GM21825 (cell line): ENCODE data around the gene ECD.
"Not testable (repeated sequence)": the region's sequence is repeated elsewhere in the genome, so short reads cannot be mapped to it uniquely, and the experiment has no call there.

Experiments used
- ATAC-seq: cut with Tn5 transposase; IDR thresholded peaks from one replicate; pipeline ENCODE4 v1.9.1; 2021; ENCODE audit warnings: mild to moderate bottlenecking, moderate library complexity; ENCODE audit not compliant: unreplicated experiment

ECD gene

DNA sequence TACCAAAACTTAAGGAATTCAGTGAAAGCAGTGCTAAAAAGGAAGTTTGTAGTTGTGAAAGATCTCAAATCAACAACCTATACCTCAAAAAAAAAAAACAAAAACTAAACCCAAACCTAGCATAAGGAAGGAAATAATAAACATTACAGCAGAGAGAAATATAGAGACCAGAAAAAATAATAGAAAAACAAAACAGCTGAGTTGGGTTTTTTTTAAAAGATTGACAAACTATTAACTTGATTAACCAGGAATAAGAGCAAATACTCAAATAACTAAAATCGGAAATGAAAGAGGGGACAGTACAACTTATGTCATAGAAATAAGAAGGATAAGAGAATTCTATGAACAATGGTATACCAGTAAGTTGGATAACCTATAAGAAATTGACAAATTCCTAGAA lies 6.7 kb downstream of the ECD start:
- no peak for ATAC-seq

DNA sequence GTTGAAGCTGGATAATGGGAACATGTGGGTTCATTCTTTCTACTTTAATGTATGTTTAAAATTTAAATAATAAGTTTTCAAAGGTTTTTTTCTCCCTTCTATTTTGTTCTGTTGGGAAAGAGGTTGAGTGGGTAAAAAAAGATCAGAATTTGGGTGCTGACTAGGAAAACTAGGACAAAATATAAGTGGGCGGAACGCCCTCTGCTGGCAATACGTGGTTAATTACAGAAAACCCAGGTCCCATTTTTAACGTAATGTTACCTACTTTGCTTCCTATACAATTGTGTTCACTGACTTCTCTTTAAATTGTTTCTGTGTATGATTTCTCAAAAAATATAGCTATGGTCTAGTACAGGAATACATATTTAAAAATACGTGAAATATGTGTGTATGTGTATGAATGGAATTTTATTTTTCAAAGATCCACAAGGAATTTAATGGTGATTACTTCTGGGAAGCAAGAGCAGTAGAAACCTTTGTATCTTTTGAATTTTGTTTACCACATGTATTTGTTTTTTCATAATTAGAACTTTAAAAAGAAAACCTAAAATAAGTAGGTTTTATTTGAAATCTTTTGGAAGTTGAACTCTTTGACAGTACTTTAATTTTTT lies 8.7 kb downstream of the ECD start:
- ATAC-seq: no peak

DNA sequence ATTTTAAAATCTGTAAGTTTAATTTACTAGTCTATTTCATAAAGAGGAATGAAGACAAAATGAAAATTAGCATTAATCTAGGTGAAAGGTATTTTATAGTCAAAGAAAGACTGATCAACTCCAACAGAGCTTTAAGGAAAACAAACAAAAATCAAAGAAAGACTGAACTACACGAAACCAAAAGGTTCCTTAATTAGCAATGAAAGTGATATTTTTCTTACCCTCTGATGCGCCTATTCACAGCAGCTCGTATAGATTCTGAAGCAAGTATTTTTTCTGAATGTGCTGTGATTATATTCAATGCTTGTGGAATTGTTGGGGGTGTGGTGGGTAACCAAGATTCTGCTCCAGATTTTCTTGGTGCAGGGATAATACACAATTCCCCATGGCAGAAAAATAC lies 11.8 kb downstream of the ECD start:
- ATAC-seq: no peak

DNA sequence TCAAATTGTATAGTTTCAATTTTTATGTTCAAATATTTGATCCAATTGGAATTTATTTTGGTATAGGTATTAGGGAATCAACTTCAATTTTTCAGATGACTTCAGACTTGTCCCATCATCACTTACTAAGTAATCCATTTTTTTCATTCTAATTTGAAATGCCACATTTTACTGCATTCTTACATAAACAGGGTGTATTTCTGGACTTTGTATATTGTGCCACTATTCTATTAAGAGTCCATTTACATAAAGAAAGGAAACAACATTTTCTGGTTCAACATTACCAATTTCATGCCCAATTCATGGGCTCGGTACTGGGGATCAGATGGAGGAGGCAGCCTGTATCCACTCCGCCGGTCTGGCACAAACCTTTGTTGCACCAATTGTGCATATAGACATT lies 15.8 kb downstream of the ECD start:
- ATAC-seq: no peak

DNA sequence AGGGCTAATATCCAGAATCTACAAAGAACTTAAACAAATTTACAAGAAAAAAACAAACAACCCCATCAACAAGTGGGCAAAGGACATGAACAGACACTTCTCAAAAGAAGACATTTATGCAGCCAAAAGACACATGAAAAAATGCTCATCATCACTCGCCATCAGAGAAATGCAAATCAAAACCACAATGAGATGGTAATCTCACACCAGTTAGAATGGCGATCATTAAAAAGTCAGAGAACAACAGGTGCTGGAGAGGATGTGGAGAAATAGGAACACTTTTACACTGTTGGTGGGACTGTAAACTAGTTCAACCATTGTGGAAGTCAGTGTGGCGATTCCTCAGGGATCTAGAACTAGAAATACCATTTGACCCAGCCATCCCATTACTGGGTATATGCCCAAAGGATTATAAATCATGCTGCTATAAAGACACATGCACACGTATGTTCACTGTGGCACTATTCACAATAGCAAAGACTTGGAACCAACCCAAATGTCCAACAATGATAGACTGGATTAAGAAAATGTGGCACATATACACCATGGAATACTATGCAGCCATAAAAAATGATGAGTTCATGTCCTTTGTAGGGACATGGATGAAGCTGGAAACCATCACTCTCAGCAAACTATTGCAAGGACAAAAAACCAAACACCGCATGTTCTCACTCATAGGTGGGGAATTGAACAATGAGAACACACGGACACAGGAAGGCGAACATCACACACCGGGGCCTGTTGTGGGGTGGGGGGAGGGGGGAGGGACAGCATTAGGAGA lies 17.0 kb downstream of the ECD start:
- ATAC-seq: not testable (repeated sequence)

DNA sequence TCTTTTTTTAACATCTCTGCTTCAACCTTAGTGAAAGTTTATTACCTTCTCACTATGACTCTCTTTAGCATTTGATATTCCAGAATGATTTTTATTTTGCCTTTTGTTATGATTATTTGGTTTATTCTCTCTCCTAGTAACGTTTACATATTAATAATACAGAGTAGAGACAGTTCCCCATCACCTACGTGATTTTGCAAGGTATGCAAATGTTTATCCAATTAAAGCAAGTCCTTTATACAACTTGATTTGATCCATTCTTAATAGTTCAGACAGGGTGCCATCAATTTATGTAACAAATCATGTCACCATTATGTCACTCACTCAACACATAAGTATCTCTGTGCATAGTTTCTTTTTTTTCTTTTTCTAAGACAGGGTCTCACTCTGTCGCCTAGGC lies 26.2 kb downstream of the ECD start:
- no peak for ATAC-seq

DNA sequence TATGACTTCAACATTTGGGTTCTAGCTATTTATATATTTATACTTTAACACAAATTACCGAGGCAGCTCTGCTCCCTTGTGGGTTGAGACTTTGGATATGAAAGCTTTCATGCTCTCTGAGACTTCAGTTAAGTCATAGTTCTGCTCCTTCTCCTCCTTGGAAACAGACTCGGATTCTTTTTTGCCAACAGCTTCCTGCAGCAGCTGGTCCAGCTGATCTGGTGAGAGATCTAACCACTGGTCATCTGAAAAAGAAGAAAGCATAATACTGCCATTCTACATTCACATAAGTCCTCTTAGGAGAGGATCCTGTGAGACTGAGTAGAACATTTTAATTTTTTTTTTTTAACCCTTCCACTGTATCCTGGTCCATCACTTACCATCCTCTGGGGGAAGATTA lies 28.6 kb downstream of the ECD start:
- ATAC-seq: no peak

DNA sequence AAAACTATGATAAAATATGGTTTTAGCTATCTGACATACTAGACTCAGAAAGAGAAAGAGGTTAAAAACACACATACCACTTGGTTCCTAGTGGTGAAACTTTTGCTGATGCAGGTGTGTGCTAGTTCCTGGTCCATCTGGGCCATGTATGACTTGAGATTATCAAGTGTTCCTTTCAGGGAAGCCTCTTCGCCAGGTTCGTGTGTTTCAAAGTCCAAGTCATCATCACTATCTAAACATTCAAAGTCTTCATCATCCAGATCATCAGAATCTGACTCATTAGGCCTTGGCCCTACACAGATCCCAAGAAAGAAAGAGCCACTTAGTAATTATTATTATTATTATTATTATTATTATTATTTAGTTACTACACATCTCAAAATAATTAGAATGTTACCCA lies 31.2 kb downstream of the ECD start:
- no peak for ATAC-seq

DNA sequence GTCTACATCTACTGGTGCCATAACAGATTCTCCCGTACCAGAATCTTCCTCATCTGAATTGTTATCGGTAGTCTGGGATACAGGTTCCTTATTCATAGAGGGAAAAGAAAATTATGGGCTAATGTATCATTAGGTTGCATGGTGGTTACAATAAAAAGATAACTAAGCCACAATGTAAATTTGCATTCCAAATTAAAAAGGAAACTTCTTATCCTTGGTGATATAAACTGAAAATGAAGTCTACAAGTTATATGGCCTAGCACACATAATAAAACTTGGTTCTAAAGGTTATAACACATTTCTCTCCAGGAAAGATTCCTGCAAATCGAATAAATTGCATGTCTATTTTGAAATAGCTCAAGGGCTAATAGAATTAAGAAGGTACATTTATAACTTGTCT lies 33.1 kb downstream of the ECD start:
- no peak for ATAC-seq

DNA sequence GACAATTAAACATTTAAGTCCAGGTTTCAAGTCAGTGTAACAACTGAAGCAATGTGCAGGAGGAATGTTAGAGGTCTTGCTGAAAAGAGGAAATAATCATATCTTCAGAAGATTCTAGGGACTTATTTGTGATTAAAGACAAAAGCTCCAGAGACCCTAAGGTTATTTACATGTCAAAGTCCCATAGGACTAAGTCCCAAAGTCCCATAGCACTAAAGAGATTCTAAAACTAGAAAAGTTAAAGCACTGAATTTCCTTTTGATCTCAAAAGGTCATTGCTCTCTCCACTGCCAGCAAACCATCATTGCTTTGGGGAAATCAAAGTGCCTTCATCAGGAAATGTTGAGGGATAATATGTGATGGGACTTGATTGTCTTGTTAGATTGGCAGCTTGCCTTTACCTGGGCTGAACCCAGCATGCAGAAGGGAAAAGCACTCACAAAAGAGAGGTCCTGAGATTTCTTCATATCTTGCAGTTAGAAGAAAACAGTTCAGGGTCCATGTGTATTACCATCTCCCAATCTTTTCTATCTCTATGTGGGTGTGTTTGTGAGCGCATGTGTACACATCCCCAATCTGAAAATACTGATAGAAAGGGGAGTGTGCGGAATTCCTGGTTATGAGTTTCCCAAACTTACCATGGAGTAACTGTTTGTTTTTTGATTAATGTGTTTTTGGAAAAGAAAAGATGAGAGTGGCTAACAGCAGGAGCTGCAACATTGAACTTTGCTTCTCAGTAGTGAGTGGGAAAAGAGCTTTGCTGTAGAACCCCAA lies 35.7 kb downstream of the ECD start:
- no peak for ATAC-seq

DNA sequence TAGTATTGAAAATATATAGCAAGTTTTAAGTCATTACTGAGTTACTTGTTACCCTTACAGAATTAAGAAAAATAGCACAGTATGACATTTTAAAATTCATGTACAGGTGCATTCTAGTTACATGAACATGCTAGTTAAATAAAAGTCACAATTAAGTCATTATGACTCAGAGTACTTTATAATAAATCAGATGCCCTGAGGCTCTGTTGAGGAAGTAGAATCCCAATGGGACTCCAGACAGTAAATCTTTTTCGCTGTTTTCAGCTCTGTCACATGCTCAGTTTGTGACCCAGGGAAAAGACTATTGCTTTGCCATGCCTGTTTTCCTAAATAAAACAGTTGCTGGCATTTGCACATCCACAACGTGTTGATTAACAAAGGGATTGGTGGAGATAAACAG lies 36.5 kb downstream of the ECD start:
- no peak for ATAC-seq

DNA sequence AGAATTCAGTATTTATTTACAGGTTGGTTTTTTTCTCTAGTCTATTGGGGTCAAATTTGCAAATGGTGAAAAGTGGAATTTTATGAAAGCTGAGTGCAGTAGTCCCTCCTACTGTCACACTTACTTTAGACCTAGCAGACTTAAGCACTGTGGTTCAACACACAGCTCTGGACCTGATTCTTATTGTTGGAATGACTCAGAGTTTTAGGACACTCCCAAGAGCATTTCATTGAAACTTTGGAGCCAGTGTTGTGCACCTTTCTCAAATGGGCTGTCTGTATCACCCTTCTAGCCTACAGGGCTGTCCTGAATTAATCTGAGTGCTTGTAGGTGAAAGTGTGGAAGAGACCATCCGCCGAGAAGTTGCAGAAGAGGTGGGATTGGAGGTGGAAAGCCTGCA lies 41.5 kb downstream of the ECD start:
- ATAC-seq: no peak

DNA sequence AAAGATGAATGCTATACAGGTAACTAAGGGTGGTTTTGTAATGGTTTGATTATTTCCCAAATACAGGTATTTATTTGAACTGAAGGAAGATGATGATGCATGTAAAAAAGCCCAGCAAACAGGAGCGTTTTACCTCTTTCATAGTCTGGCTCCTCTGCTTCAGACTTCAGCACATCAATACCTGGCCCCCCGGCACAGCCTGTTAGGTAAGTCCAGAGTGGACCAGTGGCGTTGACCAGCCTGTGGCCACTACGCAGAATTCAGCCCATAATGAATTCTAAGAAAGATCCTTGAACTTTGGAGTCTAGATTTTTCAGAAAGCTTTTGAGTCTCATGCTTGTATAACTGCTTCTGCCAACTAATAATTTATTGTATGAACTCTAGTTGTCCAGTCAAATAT lies 47.9 kb downstream of the ECD start:
- no peak for ATAC-seq

DNA sequence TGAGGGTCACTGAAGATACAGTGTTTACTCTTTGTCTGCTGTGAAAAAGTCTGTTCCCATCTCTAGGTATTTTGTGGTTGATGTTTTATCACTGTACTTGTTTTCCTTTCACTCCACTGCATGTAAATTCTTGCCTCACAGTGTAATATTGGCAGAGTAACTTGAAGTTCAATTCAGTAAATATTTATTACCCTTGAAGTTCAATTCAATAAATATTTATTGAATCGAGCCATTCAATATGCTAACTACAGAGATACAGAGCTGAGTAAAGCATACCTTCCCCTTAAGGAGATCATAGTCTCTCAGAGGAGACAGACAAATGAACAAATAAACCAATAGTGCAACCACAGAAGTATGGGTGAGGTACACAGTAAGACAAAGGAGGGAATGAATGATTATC lies 48.4 kb downstream of the ECD start:
- no peak for ATAC-seq

DNA sequence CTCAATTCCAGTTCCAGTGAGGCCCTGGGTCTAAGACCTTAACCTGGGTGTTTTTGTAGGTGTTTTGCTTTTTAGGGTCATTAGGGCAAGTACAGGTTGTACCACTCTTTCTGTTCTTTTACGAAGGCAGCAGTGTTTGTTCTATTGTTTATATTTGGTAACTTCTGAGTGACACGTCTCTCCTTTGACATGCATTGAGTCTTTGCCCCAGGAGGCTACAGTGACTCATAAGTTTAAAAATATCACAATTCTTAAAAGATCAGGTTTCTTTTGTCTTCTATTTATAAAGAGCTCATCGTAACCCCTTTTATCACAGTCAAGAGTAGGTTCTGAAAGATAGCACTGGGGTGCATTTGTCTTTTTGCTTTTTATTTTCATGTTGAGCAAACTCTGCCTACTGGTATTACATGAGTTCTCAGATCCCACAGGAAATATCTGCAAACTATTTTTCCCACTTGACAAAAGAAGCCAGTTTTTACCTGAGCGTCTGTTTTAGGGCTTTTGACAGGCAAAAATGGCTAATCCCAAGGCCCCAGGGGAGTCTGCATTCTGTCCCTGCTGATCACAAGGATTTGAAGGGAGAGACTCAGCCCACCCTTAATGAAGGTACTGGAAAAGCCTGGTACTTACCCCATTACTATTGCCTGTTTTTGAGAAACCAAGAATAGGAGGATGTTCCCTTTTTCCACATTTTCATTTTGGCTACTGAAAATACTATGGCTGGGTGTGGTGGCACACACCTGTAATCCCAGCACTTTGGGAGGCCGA lies 49.6 kb downstream of the ECD start:
- peak; percentile 80 for ATAC-seq

DNA sequence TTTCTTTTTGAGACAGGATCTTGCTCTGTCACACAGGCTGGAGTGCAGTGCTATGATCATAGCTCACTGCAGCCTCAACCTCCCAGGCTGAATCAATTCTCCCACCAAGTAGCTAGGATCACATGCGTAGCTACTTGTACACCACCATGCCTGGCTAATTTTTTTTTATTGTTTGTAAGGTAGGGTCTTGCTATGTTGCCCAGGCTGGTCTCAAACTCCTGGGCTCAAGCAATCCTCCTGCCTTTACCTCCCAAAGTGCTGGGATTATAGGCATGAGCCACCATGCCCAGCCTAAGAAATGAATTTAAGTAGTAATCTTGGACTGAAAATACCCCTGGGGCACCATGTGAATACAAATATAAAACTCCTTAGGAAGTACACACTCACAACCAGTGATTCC lies 51.8 kb downstream of the ECD start:
- no peak for ATAC-seq

DNA sequence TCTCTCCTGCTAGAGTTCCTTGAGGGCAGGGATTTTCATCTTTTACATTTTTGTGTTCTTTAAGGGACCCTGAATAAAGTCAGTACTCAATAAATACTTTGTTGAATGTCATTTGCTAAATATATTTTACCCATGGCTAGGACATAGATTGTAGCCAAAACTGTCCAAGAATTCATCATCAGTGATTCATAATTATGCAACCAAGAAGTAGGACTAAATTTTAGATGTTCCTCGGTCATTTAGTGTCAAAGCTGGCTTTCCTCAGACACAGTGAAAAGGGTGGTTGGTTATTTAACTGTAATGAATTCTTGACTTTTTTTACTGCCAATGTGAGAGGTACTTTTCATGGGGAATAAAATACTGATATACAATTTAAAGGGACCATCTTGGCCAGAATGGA lies 54.3 kb downstream of the ECD start:
- no peak for ATAC-seq

DNA sequence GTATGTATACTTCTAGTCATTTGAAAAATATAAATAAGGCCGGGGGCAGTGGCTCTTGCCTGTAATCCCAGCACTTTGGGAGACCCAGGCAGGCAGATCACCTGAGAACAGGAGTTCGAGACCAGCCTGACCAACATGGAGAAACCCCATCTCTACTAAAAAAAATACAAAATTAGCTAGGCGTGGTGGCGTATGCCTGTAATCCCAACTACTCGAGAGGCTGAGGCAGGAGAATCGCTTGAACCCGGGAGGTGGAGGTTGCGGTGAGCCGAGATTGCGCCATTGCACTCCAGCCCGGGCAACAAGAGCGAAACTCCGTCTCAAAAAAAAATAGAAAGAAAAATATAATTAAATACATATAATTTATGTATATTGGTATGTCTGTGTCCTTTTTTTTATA lies 55.8 kb downstream of the ECD start:
- ATAC-seq: not testable (repeated sequence)

DNA sequence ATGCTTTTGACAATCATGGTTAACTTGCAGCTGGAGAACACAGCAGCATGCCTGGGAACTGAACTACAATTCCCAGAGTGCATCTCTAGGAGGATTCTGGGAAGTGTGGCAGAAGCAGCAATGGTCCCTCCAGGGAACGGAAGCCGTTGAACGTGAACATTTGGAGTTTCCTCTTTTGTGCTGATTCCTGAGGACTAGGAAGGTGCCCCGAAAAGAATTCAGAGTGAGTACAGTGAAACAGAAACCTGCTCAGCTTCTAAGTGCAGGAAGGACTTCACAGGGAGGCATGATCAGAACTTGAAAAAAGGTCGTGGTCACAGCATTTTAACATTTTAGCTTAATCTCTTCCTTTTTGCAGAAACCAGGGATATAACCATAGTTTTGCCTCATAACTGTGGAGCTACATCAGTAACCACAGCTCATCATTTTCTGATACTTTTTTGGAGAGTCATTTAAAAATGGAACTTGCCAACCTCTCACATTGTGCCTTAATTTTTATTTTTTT lies 57.4 kb downstream of the ECD start, which contains the start of gene NUDT13:
Gene NUDT13 (plus strand): TSS at position 111 of the 505 bp plus-strand sequence. CDS start 3,911 bp downstream, outside the sequence.
- peak; percentile 81 for ATAC-seq

DNA sequence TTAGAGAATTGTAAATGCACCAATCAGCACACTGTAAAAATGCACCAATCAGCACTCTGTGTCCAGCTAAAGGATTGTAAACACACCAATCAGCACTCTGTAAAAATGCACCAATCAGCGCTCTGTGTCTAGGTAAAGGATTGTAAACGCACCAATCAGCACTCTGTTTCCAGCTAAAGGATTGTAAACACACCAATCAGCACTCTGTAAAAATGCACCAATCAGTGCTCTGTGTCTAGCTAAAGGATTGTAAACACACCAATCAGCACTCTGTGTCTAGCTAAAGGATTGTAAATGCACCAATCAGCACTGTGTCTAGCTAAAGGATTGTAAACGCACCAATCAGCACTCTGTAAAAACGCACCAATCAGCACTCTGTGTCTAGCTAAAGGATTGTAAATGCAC lies 58.6 kb downstream of the ECD start:
- not testable (repeated sequence) for ATAC-seq

DNA sequence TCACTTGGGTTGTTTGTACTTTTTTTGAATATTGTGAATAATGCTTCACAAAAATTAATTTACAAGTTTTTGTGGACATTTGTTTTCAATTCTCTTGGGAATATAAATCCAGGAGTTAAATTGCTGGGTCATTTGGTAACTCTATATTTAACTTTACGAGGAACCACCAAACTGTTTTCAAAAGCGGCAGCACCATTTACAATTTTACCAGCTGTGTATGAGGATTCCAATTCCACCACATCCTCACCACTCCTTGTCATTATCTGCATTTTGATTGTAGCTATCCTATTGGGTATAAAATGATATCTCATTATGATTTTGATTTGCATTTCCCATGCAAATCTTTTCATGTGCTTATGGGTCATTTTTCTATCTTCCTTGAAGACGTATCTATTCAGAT lies 61.5 kb downstream of the ECD start:
- no peak for ATAC-seq
